GM19238 (cell line): ENCODE measurements around the gene PLVAP.

Source experiments
- DNase-seq: peaks from one replicate; pipeline ENCODE4 v3.0.0; 2011; ENCODE audit warnings: low spot score; ENCODE audit not compliant: insufficient read length

The PLVAP gene

GRCh38 chr19:17324357-17325114 lies 52.6 kb downstream of the PLVAP start:
- DNase-seq: no peak

DNA sequence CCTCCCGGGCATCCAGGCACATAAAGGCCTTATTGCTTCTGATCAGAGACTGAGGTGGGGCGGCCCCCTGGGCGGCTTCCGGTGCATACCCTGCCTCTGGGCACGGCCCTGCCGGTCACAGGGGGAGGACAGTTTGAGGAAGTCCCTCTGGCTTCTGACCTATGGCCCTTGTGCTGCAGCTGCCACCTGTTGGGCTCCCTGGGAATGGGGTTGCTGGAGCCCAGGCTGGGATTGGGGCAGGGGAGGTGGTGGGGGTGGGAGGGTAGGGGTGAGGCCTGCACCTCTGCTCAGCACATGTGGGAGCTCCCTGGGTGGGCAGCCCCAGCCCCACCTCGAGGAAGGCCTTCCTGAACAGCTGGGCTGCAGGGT lies 53.2 kb downstream of the PLVAP start:
- no peak for DNase-seq

GRCh38 chr19:17323300-17323963 lies 53.7 kb downstream of the PLVAP start:
- no peak for DNase-seq

- no peak for DNase-seq
Measured at GRCh38 chr19:17322854-17323253, 54.3 kb downstream of the PLVAP start.

GRCh38 chr19:17321655-17322489 lies 55.3 kb downstream of the PLVAP start:
- no peak for DNase-seq

GRCh38 chr19:17320435-17320834 lies 56.7 kb downstream of the PLVAP start:
- no peak for DNase-seq

GRCh38 chr19:17319473-17320238 lies 57.5 kb downstream of the PLVAP start:
- no peak for DNase-seq

GRCh38 chr19:17318966-17319365 lies 58.2 kb downstream of the PLVAP start:
- no peak for DNase-seq

DNA sequence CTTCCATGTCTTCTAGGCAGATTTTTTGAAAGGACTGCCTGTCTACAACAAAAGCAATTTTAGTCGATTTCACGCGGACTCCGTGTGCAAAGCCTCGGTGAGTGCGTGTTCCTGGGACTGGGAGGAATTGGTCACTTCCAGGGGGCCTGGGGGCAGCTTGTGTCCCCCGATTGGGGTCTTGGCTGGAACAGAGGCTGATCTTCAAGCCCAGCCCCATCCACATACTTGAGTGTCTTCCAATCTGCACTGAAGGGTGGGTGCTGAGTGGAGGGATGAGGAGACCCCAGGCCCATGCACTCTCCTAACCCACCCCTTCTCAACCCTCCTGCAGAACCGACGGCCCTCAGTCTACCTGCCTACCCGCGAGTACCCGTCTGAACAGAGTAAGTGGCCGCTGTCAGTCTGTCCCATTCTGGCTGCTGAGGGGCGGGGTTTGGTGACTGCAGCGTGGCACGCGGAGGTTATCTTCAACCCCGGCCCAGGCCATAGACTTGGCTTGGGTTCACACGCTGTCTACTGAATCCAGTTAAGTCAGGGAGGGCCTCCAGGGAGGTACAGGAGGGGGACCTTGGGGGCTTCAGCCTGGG lies 63.0 kb downstream of the PLVAP start:
- DNase-seq: no peak

DNA sequence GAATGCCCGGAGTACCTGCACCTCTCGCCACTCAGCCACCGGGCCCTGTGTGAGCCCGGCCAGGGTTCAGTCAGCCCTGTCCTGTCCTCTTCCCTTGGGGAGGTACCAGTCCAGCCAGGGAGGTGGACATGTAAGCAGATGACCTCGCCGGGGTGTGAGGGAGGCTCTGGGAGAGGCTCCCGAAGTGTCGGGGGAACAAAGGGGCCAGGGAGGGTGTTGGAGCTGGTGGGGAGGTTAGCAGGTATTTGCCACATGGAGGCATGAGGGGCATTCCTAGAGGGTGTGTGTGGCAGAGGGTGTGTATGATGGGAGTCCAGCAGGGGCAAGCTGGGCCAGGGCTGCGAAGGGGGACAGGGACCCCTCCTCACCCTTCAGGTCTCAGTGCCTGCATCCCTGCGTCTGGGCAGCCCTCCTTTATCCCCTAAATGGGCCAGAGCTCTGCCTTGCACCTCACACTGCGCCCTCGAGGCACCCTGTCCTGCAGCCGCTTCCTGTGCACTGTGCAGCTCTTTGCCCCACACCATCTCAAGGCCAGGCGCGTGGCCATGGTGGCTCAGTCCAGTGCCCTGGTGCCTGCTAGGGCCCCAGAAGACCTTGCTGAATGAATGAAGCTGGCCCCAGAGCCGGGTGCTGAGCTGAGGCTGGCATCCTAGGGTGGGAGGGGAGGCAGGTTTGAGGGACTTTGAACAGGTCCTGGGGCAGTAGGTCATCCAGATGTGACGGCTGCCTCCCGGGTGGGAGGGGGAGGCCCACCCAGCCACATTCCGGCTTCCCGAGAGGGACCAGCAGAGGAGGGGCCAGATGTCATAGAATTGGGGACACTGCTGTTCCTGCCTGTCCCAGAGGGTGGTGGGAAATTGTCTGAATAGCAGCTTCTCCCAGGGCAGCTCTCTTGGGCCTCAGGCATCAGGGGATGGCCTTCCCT lies 64.7 kb downstream of the PLVAP start:
- DNase-seq: no peak

DNA sequence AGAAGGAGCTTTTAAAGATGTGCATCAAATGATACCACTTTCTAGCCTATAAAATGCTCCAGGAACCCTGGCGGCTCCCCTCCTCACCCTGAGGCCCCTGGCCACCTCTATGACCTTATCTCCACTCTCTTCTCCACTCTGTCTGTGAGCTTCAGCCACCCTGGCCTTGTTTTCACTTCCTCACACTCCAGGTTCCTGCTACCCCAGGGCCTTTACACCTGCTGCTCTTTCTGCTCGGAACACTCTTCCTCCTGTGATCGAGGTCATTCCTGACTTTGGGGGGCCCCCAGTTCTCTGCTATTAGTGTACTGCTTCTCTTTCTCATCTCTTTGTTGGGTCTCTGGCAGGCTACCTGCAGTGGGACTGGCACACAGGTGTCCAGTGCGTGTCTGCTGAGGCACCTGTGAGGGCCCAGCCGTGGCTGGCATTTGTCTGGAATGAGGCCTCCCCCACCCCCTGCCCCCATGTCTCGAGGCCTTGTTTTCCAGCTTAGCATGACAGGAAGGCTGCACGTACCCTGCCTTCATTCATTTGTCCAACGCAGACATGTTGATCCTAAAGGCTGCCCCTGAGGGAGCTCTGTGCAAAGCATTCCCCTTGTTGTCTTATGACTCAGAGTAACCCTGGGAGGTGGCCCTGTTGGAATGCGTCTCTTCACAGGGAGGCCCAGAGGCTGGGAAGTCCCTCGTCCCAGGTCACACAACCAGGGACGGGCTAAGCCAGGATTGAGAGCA lies 65.5 kb downstream of the PLVAP start:
- DNase-seq: no peak

DNA sequence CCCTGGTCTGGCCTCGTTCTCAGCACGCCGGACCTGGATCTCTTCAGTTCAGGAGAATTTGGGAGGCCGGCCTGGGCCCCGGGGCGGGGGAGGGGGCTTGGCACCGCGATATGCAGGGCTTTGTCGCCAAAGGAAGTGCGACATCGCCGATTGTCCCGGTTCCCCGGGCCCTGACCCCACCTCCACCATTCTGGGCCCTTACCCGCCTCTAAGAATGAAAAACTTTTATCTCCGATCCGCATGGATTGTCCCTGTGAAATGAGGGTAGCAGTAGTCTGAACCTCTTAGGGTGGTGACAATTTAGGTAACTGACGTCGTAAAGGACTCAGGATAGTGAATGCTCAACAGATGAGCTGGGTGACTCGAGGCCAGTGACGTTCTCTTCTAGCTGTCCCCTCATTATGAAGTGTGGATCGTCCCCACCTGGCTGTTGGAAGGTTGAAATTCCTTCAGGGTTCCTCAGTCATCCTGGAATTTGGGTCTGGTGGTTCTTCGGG lies 67.1 kb downstream of the PLVAP start:
- DNase-seq: no peak

- peak; percentile 98 for DNase-seq
Measured at GRCh38 chr19:17309198-17309964, 67.8 kb downstream of the PLVAP start, which contains the start of gene DDA1. Gene DDA1 (plus strand): TSS chr19:17309563. CDS start chr19:17309655, 92 bp downstream.

DNA sequence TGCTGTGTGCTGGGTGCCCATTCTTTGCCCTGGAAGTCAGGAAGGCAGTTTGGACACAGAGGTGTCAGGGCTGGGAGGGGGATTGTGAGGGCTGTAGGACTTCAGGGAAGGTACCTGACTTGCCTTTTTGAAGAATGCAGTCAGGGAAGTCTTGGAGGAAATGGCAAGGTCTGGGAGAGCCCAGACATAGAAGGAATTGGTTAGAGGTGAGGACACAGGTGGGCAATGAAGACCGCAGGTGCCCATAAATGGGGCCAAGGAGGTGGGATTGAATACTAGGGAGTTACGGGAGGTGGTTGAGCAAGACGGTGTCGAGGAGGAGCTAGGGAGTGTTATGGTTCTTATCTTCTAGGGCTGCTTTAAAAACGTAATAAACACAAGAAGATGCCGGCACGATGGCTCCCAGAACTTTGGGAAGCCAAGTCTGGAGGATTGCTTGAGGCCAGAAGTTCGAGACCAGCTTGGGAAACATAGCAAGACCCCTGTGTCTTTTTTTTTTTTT lies 69.2 kb downstream of the PLVAP start:
- DNase-seq: no peak

- DNase-seq: no peak
Measured at GRCh38 chr19:17306285-17306714, 70.8 kb downstream of the PLVAP start.

- peak; percentile 75 for DNase-seq
Measured at GRCh38 chr19:17305517-17306284, 71.4 kb downstream of the PLVAP start, which contains the start of gene MRPL34. Gene MRPL34 (plus strand): TSS chr19:17305872. CDS start chr19:17305893, 21 bp downstream.

- DNase-seq: no peak
Measured at GRCh38 chr19:17305216-17305516, 72.0 kb downstream of the PLVAP start.
